SK-N-DZ (cell line): ENCODE data around the gene DTNB.

Source experiments
- DNase-seq: peaks from one replicate; pipeline ENCODE4 v3.0.0-alpha.2; 2015; ENCODE audit warnings: low spot score

Gene DTNB

DNA sequence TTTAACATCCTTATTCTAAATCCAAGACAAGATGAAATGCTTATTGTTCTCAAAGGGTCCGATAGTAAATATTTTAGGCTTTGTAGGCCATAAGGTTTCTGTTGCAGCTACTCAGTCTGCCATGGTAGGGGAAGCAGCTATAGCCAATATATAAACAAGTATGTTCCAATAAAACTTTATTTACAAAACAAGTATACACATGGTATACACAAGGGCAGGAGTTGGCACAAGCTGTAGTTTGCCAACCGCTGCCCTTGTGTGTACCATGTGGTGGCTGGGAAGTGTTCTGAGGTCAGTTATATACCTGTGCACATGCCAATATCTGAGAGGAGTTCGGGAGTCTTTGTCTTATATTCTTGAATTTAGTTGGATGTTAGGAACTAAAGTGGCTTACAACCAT, 205.6 kb downstream of the DTNB start:
- DNase-seq: no peak

DNA sequence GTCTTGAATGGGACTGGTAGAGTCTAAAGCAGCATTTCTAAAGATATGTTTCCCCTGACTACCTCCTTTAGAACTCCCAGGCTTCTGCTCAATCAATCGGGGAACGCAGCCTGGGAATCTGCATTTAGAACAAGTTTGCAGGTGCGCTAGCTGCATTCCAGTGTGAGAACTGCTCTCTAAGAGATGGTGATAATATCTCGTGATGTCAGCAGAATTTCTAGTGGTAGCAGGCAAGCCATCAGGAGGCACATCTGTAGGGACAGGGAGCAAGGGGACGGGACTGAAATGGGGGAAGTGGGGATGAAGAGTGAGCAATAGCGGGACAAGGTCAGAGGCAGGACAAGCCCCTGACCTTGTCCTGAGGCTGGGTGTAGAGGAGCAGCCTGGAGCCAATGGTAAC, 211.4 kb downstream of the DTNB start:
- DNase-seq: no peak

DNA sequence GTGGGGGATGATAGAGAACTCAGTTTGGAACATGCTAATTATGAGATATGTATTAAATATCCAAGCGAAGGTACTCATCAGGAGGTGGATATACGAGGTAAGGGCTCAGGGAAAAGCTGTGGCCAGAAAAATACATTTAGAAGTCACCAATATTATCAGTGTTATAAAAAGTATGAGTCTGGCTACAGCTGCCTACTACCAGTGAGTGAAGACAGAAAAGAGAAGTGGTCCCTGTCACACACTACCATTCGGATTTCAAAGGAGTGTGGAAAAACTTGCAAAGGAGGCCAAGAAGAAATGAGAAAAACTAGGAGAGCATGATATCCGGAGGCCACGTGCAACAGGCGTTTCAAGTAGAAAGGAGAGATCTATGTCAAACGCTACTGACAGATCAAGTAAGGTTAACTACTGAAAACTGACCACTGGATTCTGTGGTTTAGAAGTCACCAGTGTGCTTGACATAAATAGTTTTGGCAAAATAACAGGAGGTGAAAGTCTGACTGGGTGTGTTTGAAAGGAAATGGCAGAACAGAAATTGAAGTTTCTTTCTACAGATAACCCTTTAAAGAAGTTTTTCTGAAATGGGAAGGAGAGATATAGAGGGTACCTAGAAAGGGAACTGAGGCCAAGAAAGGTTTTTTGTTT, 213.0 kb downstream of the DTNB start:
- DNase-seq: no peak

DNA sequence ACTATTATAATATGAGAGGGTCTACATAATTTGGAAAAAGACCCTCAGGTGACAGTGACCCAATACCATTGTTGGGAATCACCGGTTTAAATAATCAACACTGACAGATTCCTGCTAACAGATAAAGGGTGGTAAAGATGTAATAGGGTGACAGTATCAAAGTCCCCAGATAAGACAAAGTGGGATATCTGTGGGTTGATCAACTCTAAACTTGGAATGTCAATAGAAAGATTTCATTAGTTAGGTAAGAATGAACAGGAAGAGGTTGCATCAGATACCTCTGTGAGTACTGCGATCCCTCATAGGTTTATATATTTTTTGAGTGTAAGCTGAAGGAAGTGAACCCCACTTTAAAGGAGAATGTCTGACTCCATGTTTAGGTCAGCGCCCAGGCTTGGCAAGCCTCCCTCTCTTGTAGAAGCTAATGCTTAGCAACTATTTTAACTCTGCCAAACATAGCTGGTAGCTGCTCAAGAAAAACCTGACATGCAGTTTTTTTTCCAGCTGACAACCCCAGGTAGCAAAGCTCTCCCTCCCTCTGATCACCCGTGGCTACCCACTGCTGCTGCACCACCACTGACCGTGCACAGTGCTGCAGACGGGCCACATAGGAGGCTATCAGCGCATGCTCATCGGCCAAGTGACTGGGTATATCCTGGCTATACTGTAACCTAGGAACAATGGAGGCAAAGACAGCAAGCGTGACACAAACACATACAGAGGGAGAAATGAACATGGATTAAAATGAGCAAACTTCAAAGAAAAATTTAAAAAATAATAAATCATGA, 218.4 kb downstream of the DTNB start:
- DNase-seq: no peak

DNA sequence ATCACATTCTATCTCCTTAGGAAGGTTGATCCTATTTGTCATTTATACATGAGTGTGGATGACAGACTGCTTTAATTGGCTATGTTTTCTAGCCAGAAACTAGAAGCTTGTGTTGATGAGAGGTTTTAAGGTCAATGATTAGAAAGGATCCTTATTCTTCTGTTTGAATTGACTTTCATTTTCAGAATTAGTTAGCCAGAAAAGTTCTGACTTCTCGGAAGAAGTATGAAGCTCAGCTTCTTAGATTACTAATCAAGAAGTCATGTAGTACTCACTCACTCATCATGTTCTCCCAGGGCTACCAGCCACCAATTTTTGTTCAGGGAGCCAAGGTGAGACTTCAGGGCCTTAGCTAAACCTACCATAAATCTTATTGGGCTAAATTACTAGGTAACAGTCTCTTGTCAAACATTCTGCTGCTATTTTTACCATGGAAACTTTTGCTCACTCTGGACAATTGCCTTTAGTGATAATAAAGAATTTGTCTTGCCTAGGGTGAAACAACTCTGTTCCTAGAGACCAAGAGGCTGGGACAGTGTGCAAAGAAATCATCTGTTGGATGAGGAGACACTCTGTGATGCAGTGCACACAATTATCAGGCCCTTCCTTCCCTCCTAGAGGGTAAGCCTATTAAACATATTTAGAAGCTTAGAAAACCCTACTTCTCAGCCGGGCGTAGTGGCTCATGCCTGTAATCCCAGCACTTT, 220.0 kb downstream of the DTNB start:
- no peak for DNase-seq

DNA sequence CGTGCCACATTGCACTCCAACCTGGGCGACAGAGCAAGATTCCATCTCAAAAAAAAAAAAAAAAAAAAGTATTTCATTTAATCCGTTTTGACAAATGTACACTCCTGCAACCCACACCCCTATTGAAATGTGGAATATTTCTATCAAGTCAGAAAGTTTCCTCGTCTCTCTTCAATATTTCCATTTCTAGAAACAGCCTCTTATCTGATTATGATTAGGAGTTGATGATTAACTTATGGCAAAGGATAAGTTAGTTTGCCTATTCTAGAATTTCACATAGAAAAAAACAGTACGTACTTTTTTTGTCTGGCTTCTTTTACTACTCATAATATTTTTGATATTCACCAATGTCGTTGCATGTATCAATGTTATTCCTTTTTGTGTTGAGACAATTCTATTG, 224.6 kb downstream of the DTNB start:
- DNase-seq: no peak

DNA sequence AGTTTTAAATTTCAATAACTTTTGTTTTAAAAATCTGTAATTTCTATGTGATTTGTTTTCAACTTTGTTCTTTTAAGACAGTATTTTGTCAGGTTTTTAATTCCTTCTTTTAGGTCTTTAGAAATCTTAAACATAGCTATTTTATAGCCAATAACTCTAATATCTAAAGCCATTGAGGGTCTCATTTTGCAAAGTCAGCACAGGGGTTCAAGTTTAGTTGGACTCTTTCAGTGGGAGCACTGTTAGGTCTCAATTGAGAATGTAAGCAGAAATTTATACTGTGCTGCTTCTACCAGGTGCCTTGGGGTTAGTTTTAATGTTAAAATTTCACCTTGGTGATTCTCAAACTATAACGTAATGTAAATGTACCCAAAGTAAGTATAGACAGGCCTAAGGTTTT, 226.4 kb downstream of the DTNB start:
- no peak for DNase-seq

DNA sequence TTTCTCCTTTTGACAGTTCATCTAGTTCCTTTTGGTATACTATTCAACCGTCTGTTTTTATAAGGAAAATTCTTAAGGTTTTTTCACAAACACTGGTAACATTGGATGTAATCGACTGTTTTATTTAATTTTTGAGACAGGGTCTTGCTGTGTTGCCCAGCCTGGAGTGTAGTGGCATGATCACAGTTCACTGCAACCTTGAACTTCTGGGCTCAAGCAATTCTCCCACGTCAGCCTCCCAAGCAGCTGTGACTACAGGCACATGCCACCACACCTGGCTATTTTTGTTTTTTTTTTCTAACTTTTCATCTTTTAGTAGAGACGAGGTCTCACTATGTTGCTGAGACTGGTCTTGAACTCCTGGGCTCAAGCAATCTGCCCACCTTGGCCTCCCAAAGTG, 227.3 kb downstream of the DTNB start:
- no peak for DNase-seq

DNA sequence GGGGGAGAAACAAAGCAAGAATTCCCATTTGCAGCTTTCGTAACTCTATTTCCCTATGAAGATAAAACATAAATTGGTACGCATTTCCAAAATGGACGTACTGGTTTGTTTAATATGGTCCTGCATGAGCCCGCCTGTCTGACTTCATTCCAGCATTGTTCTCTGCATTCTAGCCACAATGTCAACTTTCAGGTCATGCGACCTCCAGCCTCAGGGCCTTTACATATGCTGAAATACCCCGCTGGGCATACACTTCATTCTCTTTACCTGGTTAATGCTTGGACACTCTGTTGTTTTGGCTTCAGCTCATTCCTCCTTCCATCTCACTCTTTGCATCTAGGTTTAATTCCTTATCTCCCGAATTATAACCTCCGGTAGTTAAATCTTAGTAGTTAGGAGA, 227.9 kb downstream of the DTNB start:
- no peak for DNase-seq

DNA sequence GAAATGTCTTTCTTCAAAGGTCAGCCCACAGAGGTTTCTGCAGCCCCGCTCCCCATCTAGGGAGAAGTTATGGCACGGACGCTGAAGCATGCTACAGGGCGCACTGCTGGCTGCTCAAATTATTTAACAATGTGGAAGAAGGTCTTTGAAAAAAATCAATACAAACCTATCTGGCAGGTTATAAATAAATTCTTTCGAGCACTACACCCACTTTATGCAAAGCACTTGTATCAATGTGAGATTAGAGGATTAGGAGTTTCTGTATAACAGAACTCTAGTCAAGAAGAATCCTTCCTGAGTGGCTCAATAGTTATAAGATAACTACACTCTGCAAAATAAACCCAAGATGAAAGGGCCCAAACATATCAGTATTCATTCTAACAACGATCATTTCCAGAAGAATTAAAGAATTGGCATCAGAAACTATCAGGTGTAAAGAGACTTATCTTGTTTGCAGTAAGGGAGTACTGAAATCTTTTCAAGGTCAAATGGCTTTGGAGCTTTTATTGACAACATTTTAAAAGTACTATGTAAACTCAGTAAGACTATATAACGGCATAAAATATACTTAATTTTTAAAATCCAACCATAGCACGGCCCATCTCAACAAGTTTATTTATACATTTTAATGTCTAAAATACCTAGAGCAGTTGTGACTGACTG, 228.6 kb downstream of the DTNB start:
- no peak for DNase-seq

DNA sequence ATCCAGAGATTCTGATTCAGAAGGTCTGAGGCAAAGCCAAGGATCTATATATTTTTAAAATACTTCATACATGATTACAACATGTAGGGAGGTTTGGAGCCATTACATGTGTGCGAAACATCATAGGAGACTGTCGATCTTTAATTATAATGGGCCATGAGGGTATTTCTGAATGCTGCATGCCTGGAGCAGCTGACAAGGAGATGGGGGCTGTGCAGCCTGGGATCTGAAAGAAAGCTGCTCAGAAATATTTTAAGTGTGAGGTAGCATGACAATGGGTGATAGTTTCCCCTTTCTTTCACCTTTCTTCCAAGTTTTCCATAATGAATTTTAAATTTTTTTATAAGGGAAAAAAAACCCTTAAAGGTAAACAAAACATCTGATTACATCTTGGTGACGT, 229.6 kb downstream of the DTNB start:
- DNase-seq: no peak

DNA sequence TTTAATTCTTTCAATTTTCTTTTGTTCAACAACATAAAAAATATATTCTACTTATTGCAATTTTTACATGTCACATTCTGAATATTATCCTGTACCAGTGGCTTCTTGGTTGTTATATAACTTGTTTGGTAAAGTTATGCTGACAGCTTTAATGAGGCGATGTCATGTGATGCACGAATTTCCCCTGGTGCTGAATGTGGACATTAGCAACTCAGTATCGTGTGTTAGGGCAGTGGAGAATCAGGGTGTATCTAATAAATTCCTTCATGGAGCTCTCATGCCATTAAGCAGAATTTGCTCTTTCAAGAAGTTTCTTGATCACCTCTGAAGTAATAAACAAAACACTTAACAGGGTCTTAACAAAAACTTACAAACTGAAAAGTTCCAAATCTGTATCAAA, 232.0 kb downstream of the DTNB start:
- no peak for DNase-seq

DNA sequence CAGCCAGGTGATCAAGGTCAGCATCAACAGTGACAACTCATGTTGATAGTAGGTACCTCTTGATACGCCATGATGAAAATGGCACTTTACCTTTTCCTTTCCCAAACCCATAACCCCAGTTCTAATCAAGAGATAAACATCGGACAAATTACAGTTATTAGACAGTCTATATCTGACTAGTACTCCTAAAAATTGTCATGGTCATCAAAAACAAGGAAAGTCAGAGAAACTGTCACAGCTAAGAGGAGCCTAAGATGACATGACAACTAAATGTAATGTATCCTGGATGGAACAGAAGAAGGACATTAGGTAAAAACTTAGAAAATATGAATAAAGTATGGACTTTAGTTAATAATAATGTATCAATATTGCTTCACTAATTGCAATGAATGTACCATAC, 234.6 kb downstream of the DTNB start:
- DNase-seq: no peak

DNA sequence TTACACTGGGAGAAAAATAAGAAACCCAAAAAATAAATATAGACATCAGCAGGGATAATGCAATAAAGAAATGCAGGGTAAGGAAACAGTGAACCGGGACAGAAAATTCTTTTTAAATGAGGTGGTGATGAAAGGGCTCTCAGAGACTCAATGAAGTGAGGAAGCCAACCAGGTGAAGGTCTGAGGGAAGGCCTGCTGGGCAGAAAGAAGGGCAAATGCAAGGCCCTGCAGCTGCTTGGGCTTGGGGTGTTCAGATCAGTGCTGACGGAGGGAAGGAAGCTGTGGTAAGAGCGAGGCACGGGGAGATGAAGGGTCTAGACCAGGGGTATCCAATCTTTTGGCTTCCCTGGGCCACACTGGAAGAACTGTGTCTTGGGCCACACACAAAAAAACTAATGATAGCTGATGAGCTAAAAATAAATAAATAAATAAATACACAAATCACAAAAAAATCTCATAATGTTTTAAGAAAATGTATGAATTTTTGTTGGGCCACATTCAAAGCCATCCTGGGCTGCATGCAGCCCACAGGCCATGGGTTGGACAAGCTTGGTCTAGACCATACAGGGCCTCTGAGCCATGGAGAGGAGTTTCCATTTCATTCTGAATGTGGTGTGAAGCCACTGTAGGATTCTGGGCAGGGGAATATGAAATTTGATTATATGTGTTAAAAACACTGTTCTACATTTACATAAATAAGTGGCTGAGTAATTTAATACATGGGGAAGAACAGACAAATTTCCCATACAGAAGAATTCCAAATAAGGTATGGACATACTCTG, 235.3 kb downstream of the DTNB start:
- DNase-seq: no peak

DNA sequence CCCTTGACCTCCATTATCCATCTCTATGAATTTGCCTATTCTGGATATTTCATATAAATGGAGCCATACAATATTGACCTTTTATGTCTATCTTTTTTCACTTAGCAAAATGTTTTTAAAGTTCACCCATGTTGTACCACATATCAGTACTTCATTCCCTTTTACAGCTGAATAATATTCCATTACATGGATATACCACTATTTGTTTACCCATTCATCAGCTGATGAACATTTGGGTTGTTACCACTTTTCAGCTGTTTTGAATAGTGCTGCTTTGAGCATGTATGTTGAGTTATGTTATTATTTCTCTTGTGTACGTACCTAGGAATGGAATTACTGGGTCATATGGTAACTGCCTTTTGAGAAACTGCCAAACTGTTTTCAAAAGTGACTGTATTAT, 238.0 kb downstream of the DTNB start:
- DNase-seq: no peak

DNA sequence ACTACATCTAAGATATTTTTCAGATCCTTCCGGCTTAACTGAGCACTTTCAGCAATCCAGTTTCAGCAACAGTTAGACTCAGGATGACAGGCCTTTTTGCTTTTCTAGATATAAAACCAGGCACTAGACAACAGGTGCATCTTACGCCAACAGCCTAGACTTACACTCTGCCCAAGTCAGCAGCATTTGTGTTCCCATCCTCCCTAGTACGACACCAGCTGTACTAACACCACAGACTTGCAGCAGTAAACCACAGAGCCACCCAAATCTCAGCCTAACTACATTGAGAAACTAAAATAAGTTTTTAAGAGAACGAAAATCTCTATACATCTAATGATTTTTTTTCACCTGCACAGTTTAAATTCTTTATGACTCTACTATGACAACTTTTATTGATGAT, 241.8 kb downstream of the DTNB start:
- no peak for DNase-seq

DNA sequence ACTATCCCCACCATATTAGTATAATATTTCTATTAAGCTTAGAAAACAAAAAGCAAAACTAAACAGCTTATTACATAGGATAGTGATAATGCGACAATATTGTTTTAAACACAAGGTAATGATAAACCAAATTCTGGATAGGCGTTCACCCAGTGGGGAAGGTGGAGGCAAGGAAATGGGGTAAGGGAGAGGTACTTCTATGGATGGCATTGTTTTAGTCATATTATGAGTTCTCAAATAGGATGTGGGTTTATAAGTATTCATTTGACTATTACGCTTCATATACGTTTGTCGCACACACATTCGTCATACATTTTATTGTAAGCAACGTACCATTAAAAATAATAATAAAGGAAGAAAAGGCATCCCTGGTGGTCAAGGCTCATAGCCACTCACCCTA, 242.8 kb downstream of the DTNB start:
- DNase-seq: no peak

DNA sequence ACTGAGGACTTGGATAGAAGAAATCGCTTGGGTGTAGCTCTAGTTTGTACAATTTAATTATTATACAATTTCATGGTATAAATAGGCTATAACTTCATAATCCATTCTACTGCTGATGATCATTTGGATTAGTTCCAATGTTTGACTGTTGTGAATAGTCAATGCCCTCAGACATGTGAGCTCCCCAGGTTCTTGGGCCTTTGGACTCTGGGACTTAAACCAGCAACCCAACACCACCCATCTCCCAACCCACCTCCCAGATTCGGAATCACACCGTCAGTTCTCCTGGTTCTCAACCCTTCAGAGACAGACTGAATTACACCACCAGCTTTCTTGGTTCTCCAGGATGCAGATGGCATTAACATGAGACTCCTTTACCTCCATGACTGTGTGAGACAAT, 247.1 kb downstream of the DTNB start:
- no peak for DNase-seq

DNA sequence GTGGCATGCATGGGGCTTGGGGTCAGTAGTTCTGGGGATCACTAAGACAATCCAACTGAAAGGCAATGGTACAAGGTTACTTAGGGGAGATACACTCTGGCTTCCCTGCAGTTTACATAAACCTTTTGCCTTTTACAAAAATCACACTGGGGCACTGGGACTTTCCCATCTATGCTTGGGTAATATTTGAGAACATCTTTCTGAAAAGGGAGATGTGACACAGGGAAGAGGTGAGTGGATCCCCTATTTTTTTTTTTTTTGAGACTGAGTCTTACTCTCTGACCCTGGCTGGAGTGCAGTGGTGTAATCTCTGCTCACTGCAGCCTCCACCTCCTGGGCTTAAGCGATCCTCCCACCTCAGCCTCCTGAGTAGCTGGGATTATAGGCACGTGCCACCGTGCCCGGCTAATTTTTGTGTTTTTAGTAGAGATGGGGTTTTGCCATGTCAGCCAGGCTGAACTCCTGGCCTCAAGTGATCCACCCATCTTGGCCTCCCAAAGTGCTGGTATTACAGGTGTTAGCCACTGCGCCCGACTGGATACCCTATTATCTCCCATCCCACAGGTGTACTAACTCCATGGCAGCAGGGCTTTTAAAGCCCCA, 248.8 kb downstream of the DTNB start:
- DNase-seq: no peak

DNA sequence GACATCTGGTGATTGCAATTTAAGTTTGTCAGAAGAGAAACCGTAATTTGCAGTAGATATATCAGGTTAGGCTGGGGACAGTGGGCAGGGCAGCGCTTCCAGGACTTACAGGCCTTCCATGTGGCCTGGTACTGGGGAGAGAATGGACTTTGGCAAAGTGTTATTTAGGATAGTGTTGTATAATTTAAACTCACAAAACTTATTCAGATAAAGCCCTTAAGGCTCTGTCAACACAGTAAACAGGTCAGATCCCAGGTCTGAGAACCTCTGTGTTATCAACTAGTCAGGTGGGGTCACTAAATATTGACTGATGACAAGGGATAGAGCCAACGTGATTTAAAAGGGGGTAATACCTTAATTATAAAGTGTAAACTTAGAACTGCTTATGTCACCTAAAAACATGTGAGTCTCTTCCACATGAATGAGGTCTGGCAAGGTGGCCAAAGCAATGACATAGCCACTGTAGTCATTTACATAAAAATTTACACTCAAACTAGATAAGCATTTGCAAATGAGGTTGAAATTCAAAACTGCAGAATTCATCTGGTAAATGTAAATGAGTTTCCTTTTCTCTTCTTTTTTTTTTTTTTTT, 251.5 kb downstream of the DTNB start:
- DNase-seq: no peak

DNA sequence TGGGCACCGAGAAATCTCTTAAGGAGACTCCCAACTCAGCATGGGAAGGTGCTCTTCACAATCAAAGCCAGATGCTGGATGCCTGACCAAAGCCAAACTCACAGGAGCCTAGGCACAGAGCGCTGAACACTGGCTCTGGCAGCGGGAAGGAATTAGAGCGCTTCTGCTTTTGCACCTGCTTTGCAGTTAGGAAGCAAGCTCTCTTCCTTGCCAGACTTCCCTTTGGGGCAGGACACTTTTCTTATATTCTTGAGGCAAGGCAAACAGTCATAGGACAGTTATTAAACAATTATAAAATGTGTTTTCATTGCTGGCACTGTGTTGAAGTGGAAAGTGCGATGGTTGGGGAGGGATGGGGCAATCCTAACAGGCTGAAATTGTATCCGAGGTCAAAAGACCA, 252.1 kb downstream of the DTNB start:
- no peak for DNase-seq
